Ovary (tissue), 3 donors: ENCODE results near the gene RUFY3.

Source experiments
- CTCF ChIP-seq, 3 donors: fragments of 450-650 bp in 2 of 3; fragments of 200-600 bp in 1 of 3; IDR thresholded peaks; one replicate each; pipeline versions ENCODE4 v1.5.1 to v1.8.0; 2016 to 2022; ENCODE audit warnings: antibody characterized with exemption in 3 of 3, mild to moderate bottlenecking in 1 of 3
- EP300 ChIP-seq: sonication (generic); formaldehyde crosslinking; IDR thresholded peaks from one replicate; pipeline ENCODE4 v1.6.1; 2017; ENCODE audit warnings: antibody characterized with exemption
- donor health status: DM: no; HTN: no; CAD: no.

- TF ChIP-seq CTCF (IDR thresholded peaks at IDR 0.05) (no peak), EP300 (no peak)
Measured at GRCh38 chr4:70712150-70712549, 9.6 kb upstream of the RUFY3 start.
